NCI-H82 treated with DMSO at 0.1 percent for 48 hours (cell line): Measurements from ENCODE around the gene RAB7A.
"Not testable (repeated sequence)": the region's sequence is repeated elsewhere in the genome, so short reads cannot be mapped to it uniquely, and the experiment has no call there.

Experiments used
- DNase-seq: peaks from one replicate; lab custom pipeline; 2025; ENCODE audit not compliant: unreplicated experiment; lab: John Stamatoyannopoulos, UW

The RAB7A gene

GRCh38 chr3:128749561-128749960 lies 23.6 kb downstream of the RAB7A start:
- DNase-seq, result not testable (repeated sequence)

GRCh38 chr3:128753715-128754114 lies 27.7 kb downstream of the RAB7A start:
- no peak for DNase-seq

- no peak for DNase-seq
These were observed 34.1 kb downstream of the RAB7A start for GRCh38 chr3:128760042-128760441.

GRCh38 chr3:128760881-128761280 lies 34.9 kb downstream of the RAB7A start:
- no peak for DNase-seq

DNA sequence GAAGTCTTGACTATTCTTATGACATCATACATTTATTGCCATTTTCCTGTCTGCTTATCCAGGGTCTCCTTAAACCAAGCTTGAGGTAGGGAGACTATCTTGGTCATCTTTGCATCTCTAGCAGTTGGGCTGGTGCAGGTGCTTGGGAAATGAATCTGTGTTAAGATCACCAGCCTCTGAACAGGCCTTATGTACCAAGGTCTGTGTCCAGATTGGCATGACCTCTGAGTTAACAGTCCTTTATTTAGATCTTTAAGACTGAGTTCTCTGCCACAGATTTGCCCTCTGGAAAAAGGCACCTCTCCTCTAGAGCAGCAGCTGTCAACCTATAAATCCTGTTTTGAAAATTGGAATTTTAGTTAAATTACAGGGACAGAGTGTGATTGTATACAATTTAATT lies 35.4 kb downstream of the RAB7A start:
- DNase-seq, result no peak

GRCh38 chr3:128763967-128764366 lies 38.0 kb downstream of the RAB7A start:
- no peak for DNase-seq

DNA sequence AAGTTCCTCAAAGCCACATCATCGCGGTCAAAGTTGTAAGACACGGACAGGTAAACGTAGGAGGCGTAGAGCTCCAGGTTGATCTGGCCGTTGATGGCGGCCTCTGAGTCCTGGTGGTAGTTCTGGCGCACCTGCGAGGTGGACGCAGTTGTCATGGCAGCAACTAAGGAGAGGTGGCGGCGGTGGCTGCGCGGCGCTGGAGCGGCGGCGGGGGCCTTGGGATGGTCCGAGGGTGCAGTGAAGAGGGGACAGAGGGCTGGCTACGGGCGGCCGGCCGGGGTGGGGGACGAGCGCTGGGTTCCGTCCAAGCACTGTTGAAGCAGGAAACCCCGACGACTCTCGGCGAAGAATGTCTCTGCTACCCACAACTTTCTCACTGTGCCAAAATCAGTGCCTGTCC lies 38.9 kb downstream of the RAB7A start:
- DNase-seq, result no peak

- no peak for DNase-seq
These were observed 41.2 kb downstream of the RAB7A start for GRCh38 chr3:128767094-128767750.

DNA sequence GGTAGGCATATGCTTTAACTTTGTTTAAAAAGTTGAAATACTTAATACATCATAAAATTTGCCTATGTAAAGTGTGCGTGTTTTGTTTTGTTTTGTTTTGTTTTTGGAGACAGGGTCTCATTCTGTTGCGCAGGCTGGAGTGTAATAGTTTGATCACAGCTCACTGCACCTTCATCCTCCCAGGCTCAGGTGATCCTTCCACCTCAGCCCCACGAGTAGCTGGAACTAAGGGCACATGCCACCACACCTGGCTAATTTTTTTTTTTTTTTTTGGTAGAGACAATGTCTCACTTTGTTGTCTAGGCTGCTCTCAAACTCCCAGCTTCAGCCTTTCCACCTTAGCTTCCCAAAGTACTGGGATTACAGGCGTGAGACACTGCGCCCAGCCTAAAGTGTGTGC lies 42.5 kb downstream of the RAB7A start:
- DNase-seq, result no peak

GRCh38 chr3:128770387-128770786 lies 44.4 kb downstream of the RAB7A start:
- DNase-seq, result peak; percentile 17

- DNase-seq, result not testable (repeated sequence)
These were observed 47.2 kb downstream of the RAB7A start for GRCh38 chr3:128773189-128773588.

GRCh38 chr3:128773592-128773991 lies 47.6 kb downstream of the RAB7A start:
- peak; percentile 14 for DNase-seq

DNA sequence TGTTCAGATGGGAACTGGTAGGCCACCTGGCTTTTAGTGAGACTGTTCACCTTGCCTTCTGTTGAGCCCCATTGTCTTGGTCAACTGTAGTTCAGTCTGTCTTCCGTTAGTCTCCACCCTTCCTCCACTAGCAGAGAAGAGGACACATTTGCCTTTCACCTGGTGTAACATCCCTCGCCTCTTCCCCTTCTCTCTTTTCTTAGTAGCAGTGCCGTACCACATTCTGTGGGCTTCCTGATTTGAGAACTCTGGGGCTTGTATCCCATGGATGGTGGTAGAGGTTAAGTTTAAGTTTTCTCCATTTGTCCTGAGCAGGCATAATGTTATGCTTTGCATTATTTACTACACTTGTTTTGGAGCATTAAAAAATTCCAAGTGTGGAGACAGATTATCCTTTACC lies 49.3 kb downstream of the RAB7A start:
- no peak for DNase-seq

DNA sequence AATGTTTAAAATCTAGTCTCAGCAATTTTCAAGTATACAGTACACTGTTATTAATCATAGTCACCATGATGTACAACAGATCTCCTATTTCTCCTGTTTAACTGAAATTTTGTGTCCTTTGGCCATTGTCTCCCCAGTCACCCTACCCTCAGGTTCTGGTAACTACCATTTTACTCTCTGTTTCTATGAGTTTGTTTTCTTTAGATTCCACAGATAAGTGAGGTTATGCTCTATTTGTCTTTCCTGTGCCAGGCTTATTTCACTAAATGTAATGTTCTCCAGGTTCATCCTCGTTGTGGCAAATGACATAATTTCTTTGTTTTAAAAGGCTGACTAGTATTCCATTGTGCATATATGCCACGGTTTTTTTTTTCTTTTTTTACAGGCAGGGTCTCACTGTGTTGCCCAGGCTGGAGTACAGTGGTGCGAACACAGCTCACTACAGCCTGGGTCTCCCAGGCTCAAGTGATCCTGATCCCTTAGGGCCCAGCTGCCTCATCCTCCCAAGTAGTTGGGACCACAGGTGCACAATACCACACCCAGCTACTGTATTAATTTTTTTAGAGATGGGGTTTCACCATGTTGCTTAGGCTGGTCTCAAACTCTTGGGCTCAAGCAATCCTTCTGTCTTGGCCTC lies 50.0 kb downstream of the RAB7A start:
- no peak for DNase-seq

DNA sequence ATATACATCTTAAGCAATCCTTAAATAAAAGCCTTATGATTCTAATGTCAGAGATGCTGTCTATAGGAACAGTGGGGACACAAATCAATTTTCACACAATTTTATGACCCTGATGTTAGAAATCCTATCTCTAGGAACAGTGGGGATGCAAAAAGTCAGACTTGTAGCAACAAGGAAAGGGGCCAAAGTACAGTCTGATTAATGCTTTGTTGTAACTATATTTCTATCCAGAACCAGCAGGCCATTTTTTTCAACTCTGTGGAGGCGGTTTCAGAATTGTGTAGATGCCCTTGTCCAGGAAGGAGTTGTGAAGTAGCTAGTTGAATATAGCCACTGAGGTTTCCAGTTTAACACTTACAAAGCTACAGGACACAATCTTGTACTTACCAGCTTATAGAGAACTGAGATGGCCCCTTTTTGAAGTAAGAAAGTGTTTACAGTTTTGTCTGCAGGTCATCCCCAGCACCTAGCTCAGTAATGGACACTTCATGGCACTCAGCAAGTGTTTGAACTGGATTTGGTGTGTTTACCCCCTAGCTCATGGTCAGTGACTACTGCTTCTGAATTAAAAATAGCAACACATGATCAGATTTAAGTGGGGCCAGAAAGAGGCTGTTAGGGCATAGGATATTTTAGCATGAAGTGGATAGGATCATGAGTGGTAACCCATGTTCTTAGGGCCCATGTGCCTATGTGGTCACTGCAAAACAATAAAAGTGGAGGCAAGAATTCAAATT lies 54.3 kb downstream of the RAB7A start:
- DNase-seq, result no peak

DNA sequence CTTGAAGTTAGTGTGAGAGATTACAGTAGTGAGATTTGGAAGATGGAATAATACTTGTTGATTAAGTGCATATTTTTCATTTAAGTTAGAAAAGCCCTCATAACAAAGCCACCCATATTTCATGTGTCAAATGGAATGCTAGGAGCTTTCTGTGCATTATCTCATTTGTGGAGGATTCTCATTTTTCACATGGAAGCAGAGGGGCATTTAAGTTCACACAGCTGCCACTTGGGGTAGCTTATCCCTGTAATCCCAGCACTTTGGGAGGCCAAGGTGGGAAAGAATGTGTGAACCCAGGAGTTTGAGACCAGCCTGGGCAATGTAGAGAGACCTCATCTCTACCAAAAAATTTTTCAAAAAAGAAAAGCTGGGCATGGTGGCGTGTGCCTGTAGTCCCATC lies 55.2 kb downstream of the RAB7A start:
- DNase-seq, result peak; percentile 18

DNA sequence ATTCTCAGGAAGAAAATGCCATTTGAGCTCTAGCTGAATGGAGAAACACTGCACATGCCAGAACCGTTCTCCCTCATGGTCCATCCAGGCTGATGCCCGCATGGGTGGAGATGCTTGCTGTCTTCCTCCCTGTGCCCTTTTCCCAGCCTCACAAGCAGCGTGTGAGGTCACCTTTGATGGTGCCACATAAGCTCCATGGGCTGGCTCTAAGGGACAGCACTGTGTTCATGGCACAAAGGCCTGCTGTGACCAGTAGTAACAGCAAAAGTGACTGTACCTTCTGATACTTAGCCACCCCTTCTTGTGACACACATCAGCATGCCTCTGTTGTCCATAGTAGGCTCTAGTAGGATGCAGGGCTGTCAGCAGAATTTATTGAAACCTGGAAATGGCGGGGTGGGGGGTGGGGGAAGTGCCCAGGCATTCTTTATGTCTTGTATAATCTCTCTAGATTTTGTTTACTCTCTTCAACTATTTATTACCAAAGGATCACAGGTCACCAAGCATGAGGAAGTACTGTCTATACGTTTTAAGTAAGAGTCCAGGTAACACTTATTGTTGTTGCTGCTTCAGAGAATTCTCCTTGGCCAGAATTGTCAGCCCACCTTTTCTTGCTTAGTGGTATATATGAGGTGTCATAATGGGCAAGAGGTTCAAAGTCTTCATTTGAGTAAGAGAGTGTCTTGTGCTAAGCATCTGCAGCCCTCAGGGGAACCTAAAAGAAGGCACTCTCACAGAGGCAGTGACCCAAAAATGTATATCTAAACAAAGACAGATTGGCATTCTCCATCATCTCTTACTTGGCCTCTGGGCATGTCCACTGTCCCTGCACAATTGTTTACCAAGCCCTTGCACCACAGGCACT lies 56.5 kb downstream of the RAB7A start:
- no peak for DNase-seq

DNA sequence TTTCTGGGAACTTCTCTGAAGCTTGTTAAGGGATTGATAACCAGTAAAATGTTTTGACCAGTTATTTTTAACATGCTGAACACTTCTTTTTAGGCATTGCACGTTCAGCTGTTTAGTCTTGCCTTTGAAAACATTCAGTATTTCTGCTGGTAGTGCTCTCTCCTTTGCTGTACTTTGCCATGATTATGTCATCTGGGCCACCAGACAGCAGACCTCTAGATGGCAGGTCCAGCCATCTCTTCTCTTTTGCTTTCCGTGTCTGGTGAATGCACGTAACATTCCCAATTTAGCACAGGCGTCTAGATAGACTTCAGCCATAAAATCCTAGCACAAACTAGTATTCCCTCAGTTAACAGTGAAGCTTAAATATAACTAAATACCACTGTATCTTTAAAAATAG lies 57.8 kb downstream of the RAB7A start:
- no peak for DNase-seq

DNA sequence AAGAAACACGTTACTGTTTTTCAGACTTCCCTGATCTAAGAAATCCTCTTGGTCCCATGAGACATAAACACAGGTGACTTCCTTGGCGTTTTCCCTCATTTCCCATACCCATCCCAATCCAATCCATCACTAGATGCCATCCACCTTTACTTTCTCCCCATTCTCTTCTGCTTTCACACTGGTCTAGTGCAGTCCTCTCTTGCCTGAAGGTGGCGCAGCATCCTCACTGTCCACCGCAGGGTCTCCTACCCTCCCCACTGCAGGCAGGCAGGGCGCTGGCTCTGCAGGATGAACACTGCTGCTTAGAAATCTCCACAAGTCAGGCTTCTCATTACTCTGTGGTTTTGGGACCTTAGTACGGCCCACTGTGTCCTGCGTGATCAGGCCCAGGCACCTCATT lies 58.2 kb downstream of the RAB7A start:
- peak; percentile 58 for DNase-seq

DNA sequence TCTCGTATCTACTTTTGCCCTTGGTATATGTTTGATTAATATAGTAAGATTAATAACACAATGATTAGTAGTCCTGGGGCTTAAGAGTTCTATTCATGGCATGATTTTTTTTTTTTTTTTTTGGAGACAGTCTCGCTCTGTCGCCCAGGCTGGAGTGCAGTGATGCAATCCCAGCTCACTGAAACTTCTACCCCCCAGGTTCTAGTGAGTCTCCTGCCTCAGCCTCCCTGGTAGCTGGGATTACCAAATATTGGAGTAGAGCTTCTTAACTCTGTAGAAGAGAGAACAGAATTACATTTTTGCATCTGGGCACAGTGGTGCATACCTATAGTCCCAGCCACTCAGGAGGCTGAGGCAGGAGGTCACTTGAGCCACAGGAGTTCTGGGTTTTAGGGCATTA lies 58.9 kb downstream of the RAB7A start:
- DNase-seq, result no peak

GRCh38 chr3:128786434-128787020 lies 60.5 kb downstream of the RAB7A start:
- no peak for DNase-seq
